NCI-H2107 treated with DMSO at 0.1 percent for 48 hours (cell line): ENCODE measurements around the gene LPAR3.
A peak's percentile ranks its signal among the peaks of the same experiment; 100 is the strongest.

ENCODE experiments used
- DNase-seq: peaks from one replicate; lab custom pipeline; 2025; ENCODE audit not compliant: unreplicated experiment; lab: John Stamatoyannopoulos, UW

LPAR3 gene

GRCh38 chr1:84859866-84860265 lies 33.1 kb downstream of the LPAR3 start:
- DNase-seq: no peak

- no peak for DNase-seq
Measured at GRCh38 chr1:84857906-84858305, 35.1 kb downstream of the LPAR3 start.

- no peak for DNase-seq
Measured at GRCh38 chr1:84856726-84857270, 36.2 kb downstream of the LPAR3 start.

- no peak for DNase-seq
Measured at GRCh38 chr1:84855691-84856630, 37.0 kb downstream of the LPAR3 start.

GRCh38 chr1:84855168-84855567 lies 37.8 kb downstream of the LPAR3 start:
- no peak for DNase-seq

GRCh38 chr1:84853741-84854721 lies 39.0 kb downstream of the LPAR3 start:
- DNase-seq: no peak

- DNase-seq: no peak
Measured at GRCh38 chr1:84851839-84852238, 41.2 kb downstream of the LPAR3 start.

- no peak for DNase-seq
Measured at GRCh38 chr1:84849357-84849975, 43.5 kb downstream of the LPAR3 start.

GRCh38 chr1:84847253-84848250 lies 45.5 kb downstream of the LPAR3 start:
- DNase-seq: peak; percentile 96

GRCh38 chr1:84846387-84846786 lies 46.6 kb downstream of the LPAR3 start:
- no peak for DNase-seq

GRCh38 chr1:84845357-84845756 lies 47.6 kb downstream of the LPAR3 start:
- no peak for DNase-seq

GRCh38 chr1:84844094-84844493 lies 48.9 kb downstream of the LPAR3 start:
- DNase-seq: no peak

GRCh38 chr1:84842748-84843231 lies 50.2 kb downstream of the LPAR3 start:
- DNase-seq: no peak

GRCh38 chr1:84841971-84842370 lies 51.0 kb downstream of the LPAR3 start:
- no peak for DNase-seq

GRCh38 chr1:84840346-84840745 lies 52.7 kb downstream of the LPAR3 start:
- no peak for DNase-seq

- DNase-seq: no peak
Measured at GRCh38 chr1:84839544-84839943, 53.5 kb downstream of the LPAR3 start.

- no peak for DNase-seq
Measured at GRCh38 chr1:84836145-84836544, 56.9 kb downstream of the LPAR3 start.

- no peak for DNase-seq
Measured at GRCh38 chr1:84835169-84835568, 57.8 kb downstream of the LPAR3 start.

- DNase-seq: no peak
Measured at GRCh38 chr1:84834419-84835064, 58.5 kb downstream of the LPAR3 start.
